Testis (tissue), 2 donors: ENCODE data around the gene CTDP1.

Experiments used
- CTCF ChIP-seq, 3 experiments: fragments of 450-650 bp in 2 of 3; fragments of 200-600 bp in 1 of 3; sonication (generic) in 1 of 3; IDR thresholded peaks; one replicate each; pipeline ENCODE4 v1.5.1; 2016 to 2019; ENCODE audit warnings: antibody characterized with exemption in 3 of 3, mild to moderate bottlenecking in 2 of 3, moderate library complexity in 1 of 3
- POLR2A ChIP-seq: fragments of 450-650 bp; IDR thresholded peaks from one replicate; pipeline ENCODE4 v1.6.1; 2017; ENCODE audit warnings: antibody characterized with exemption, mild to moderate bottlenecking, moderate library complexity

- TF ChIP-seq CTCF (IDR thresholded peaks at IDR 0.05) = no peak
- no peak for TF ChIP-seq POLR2A
Measured at GRCh38 chr18:79718878-79719477, 39.4 kb downstream of the CTDP1 start.
